GM19372 (cell line): ENCODE results near the gene WDR27.
"Not testable (repeated sequence)": the region's sequence is repeated elsewhere in the genome, so short reads cannot be mapped to it uniquely, and the experiment has no call there.

Experiments used
- ATAC-seq: cut with Tn5 transposase; IDR thresholded peaks from one replicate; pipeline ENCODE4 v1.9.1; 2021; ENCODE audit warnings: mild to moderate bottlenecking, low read depth, moderate library complexity; ENCODE audit not compliant: unreplicated experiment

The WDR27 gene

DNA sequence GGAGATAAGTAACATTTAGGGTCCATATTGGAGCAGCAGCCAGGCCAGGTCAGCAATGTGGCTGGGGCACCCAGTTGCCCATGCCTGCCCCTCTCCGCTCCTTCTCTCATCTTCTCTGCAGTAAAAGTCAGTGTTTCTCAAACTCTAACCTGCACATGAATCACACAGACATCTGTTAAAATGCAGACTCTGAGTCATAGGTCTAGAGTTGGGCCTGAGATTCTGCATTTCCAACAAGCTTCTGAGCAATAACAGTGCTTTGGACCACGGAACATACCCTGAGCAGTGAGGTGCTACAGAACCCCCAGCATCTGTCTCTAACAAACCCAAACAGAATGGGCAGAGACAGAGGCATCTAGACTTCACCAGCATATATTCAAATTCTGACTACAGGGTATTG is 12.3 kb upstream of the WDR27 start:
- ATAC-seq, result no peak

DNA sequence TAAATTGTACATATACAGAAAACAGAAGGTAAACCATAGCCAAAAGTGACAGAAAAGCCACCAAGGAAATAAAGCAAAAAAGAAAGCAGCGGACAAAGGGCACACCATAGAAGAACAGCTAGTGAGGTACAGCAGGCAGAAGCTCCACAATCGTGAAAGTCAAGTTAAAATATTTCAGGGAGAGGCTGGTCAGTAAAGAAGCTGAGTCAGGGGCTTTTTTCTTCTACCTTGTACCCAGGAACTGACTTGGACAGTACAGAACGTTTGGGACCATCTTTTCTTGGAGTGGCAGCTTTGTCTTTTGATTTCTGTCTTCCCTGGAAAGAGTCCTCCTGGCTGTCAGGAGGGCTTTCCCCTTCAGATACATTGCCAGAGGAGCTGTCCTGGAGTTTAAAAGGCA is 8.2 kb upstream of the WDR27 start:
- ATAC-seq, result no peak

DNA sequence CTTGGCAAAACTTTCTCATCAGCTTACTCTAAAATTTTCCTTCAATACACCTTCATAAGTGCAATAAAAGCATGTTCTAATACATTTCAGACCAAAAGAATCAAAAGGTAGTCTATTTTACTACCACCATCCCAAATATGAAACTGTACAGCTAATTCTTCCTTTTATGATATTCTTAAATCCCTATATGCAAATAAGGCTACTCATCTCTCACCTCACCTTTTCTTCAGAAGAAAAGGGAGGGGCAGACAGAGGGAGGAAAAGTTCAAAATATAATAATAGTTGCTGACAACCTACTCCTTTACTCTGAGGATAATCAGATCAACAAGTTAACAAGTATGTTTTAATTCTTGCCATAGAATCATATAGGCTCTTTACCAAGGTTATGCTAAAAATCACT is 7.5 kb upstream of the WDR27 start:
- no peak for ATAC-seq

DNA sequence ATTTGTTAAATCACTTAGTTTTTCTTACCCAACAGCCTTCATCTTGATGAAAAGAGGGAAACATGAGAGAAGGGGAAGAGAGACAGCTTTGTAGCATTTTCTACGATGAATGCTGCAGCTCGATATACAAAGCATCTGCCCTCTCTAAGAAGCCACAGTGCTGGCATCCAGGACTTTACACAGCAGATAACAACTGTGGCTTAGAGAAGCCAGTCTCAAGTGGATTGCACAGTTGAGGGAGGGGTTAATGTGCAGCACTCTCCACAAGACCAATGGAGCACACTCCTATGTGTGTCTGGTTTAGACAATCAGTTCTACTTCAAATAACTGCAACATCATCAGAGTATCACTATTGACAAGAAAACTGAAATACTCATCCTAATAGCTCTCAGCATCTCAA is 5.9 kb upstream of the WDR27 start:
- ATAC-seq, result no peak

DNA sequence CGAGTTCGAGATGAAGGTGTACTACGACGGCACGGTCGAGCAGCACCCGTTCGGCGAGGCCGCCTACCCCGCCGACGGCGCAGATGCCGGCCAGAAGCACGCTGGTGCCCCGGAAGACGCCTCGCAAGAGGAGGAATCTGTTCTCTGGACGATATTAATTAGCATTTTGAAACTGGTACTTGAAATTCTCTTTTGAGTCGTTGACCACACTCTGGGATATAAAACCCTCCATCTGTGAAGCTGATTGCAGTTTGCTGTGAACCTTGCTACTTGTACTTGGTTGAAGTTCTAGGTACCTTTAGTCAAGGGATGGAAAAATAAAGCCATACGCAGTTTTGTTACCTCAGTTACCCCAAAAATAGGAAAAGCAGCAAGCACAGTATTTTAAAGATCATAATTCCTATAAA is 1.0 kb upstream of the WDR27 start:
- ATAC-seq, result peak; percentile 5

DNA sequence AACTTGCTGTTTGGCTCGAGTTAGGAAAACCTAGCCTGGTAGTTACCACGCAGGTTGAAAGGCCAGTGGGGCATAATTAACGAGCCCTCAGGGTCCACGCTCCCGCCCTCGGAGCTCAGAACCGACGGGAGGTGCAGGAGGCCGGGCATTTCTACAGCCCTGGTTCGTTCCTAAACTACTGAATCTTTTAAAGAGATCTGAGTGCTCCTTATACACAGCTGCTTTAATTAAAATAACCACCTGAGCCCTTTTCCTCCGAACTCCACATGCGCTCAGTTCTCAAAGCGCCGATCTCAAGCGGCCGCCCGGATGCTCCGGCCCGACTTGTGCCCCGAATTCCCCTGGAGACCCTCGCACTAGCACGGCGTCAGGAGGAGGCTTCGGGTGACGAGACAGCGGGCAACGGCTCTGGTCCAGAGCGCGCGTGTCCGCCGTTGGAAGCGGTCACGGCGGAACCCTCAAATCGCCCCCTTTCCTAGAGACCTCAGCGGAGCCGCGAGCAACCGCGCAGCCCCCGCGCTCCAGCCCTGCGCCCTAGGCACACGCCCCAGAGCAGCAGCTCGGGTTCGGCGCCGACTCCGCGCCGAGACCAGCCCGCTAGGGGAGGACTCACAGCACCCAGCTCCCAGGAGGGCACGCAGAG is 397 bp downstream of the WDR27 start:
- ATAC-seq, result peak; percentile 3

DNA sequence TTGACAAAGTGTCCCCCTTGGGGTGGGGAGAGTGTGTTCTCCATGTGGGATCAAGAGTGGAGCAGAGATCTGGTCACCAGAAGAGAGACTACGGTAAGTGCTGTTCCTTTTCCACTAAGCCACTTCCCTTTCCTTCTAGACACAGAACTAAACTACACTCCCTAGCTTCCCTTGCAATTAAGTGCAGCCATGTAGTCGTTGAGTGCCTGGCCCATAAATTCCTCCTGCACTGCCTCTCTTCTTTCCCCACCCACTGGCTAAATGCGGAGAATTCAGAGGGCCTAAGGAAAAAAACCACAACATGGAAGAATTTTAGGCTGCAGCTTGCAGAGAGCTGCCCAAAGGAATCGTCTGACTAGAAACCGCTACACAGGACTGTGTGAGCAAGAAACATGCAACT is 1.5 kb downstream of the WDR27 start:
- no peak for ATAC-seq

DNA sequence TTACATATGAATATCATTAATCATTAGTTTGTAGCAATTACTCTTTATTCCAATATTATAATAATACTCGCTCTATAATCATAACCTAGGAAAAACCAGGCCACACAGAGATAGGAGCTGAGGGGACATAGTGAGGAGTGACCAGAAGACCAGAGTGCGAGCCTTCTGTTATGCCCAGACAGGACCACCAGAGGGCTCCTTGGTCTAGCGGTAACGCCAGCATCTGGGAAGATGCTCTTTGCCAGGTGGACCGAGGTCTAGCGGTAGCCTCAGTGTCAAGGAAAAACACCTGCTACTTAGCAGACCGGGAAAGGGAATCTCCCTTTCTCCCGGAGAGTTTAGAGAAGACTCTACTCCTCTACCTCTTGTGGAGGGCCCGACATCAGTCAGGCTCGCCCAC is 4.7 kb downstream of the WDR27 start:
- ATAC-seq, result not testable (repeated sequence)

DNA sequence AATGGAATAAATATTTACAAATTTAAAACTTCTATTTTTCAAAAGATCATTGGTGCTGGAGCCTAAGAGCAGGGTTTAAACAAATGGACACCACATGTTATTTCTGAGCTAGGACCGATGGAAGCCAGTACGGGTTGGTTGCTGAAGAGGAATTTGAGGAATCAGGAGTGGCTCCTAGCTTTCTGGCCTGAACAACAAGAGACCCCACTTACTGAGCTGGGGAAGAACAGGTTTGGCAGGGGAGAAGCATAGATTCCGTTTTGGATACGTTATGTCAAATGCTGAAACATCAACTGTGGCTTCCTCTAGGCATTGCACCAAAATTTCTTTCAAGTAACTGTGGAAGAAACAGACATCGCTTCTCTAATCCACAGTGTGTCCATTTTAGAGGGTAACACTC is 6.7 kb downstream of the WDR27 start:
- no peak for ATAC-seq

DNA sequence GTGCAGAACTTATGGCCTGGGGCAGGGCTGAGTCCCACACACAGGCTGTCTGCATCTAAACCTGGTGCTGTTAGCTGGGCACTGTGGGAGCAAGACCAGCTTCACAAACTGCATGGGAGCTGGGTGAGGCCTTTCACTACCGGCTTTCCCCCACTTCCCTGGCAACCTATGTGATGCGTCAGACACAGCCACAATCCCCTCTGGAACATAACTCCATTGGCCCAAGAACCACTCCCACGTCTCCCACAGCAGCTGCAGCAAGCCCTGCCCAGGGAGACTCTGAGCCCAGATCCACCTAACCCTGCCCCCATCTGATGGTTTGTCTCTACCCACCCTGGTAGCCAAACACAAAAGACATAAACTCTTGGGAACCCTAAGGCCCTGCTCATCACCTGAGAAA is 9.3 kb downstream of the WDR27 start:
- no peak for ATAC-seq

DNA sequence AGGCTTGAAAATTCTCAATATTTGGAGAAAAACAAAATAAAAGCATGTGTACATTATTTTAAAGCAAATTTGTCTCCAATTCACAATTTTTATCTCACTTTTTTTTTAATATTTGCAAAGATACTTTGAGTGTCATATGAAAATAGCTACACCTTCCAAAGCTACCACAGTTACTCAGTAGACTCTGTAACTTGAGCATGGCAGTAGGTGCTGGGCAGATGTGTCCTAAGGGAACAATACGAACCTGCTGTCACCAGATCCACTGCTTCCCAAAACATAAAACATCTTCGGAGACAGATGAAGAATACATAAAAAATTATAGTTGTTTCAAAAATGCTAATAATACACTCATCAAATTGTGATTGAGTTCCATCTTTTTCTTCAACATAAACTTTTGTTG is 10.6 kb downstream of the WDR27 start:
- no peak for ATAC-seq

DNA sequence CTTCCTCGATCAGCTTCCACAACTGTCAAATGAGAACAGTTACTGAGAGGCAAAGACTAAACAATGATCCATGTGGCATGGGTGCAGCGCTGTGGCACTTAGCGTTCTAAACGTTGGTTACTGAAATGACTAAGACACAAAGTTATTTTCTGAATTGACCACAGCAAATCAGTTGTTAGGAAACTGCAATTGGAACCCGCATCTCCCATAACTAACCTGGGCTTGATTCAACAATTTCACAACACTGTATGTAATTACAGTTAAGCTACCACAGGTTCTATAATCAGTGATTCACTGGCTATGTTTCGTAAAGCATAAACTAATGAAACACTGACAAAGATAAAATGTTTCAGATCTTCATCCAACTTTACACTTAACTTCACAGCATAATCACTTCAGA is 12.5 kb downstream of the WDR27 start:
- no peak for ATAC-seq

DNA sequence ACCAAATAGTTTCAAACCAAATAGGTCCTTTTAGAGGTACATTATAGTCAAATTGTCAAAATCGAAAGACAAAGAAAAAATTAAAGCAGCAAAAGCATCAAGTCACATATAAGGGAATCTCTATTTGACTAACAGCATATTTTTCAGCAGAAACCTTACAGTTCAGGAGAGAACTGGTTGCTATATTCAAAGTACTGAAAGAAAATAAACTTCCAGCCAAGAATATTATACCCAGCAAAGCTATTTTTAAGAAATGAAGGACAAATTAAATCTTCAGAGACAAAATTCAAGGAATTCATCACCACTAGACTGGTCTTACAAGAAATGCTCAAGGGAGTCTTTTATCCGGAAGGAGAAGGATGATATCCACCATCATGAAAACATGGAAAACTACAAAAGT is 16.0 kb downstream of the WDR27 start:
- no peak for ATAC-seq

DNA sequence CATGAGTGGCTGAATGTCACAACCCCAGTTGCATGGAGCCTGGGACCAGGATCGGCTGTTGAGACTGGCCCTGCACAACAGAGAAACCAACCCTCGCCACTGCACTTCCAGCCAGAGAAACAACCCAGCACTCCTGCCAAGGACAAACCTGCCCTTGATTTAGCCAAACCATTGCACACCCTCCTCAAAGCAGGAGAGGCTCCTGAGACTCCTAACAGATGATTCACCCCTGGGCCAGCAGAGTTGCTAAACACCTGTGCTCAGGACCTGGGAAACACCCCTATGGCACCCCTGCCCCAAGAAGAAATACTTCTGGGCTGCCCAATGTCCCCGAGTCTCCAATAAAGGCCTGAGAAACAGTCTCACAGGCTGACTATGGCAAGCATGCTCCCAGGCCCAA is 17.8 kb downstream of the WDR27 start:
- ATAC-seq, result no peak

DNA sequence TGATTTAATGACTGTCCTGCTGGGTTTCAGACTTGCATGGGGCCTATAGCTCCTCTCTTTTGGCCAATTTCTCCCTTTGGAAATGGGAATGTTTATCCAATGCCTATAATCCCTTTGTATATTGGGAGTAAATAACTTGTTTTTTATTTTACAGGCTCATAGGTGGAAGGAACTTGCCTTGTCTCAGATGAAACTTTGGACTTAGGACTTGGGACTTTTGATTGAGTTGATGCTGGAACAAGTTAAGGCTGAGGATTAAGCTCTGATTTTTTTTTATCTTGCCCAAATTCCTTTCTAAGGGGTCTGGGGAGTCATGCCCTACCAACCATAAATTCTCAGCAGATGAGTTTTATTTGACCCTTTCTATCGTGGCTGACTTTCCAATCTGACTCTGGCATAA is 23.5 kb downstream of the WDR27 start:
- no peak for ATAC-seq

DNA sequence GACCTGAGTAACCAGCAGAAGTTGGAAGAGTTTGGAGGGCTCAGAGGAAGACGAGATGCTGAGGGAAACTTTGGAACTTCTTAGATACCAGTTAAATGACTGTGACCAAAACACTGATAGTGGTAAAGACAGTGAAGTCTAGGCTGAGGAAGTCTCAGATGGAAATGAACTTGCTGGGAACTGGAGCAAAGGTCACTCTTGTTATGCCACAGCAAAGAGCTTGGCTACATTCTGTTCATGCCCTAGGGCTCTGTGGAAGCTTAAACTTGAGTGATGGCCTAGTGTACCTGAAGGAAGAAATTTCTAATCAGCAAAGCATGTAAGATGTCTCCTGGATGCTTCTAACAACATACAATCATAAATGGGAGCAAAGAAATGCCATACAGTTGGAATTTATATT is 24.7 kb downstream of the WDR27 start:
- ATAC-seq, result no peak

DNA sequence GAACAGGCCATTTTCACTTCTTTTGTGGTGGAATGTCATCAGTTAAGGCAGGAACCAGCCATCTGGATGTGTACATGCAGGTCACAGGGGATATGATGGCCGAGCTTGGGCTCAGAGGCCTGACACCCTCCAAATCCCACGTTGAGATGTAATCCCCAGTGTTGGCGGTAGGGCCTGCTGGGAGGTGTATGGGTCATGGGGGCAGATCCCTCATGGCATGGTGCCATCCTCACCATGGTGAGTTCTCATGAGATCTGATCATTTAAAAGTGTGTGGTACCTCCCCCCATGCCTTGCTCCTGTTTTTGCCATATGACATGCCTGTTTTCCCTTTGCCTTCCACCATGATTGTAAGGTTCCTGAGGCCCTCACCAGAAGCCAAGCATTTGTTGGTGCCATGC is 26.8 kb downstream of the WDR27 start:
- no peak for ATAC-seq

DNA sequence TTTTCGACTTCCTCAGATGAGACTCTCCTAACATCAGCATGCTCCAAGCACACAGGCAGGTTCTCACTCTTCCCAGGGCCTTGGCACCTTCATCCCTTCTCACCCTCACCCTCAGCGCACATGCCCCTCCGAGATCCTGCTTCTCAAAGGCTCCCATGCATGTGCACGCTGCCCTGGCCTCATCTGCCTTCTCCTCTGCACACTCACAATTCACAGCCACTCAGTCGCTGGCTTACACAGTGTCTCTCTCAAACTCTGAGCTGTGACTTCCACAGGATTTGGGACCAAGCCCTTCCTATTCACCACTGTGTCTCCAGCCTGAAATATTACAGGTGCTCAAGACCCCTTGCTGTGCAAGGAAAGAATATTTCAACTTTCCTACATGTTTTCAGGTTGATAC is 30.3 kb downstream of the WDR27 start:
- no peak for ATAC-seq

DNA sequence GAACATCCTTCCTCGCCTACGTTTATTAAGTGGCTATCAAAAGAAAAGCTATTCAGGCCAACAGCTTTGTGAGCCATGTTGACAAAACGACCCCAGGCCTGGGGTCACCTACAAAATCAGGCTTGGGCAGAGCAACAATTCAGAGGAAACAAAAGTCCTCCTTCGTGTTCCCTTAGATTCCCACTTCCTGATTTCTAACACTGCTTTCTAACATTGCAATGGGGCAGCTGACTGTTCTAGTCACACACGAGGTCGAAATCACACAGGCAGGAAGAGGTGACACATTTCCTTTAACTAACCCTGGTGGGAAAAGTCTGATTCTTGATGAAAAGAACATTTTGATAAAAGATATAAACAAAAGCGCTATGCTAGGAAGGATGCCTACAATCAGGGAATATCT is 31.9 kb downstream of the WDR27 start:
- no peak for ATAC-seq

DNA sequence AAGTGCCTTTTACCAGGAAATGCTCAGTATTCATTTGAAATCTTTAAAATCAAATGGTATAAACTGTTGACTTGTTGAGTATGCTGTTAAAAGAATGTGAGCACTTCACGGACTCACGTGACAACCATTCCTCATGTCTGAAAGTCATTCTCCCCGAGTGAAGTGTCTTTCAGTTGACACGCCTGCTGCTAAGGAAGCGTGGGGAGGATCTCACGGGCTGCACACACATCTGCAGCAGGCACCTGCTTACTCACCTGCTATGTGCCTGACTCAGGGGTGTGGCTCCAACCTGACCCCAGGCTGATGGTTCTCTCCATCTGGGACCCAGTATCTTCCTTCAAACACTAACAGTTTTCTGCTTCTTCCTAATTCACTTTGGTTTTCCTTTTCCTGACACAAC is 32.7 kb downstream of the WDR27 start:
- no peak for ATAC-seq

DNA sequence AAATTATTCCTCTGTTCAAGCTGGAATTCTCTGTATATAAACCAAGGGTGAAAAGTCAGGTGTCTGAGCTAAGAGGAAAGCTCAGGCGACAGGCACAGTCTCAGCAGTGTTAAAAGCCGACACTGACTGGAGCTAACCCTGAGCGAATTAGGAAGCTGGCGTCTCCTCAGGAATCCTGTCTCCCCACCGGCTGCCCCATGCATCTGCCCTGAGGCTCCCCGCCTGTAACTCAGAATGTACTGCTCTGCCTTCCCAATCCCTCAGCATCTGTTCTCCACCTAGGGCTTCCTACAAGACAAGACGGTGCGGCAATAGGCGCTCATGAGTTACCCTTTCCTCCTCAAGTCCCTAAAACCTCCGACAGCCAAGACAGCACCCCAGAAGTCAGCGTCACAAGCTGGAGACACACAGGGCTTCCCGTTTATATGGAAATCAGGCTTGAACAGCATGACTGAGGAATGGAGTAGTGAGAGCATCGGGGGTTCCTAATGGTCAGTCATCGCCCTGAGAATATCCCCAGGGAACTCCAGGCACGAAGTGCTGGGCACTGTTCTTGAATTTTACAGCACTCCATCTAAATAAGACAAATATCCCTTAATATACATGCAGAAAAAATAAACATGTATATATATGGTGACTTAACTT is 33.5 kb downstream of the WDR27 start:
- ATAC-seq, result no peak

DNA sequence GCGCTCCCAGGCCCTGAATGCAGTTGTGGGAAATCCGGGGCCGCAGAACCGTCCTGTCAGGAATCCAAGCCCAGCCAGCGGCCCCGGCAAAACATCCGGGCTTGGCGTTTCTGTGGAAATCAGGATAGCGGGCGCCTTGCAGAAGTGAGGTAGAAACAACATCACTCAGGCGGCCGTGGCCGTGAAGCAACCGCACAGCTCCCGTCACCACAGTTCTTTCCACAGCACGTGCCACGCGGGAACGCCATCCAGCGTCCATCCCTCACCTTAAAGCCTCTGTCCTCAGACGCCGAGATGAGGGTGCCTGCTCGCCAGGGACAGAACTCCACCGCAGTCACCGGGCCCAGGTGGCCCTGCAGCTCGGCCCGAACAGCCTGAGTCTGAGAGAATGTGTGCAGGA is 34.1 kb downstream of the WDR27 start:
- ATAC-seq, result no peak

DNA sequence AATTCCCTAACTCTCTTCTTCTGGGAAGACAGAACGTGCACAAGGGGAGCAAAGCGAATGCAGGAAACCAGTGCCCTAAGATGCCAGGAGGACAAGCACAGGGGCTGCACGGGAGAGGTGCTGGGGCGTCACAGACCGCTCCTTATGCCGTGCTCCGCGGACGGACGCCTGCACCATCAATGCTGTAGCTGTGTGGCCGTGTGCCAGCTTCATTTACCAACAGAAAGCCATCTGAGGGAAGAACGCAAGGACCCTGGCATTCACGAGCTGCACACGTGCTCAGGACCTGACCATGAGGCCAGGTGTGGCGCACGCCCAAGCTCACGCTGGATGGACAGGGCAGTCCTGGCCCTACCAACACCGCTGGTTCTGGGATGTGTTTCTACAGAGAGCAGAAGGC is 35.4 kb downstream of the WDR27 start:
- no peak for ATAC-seq
